Heart right ventricle (tissue), 16 donors: ENCODE results near the gene SAYSD1. TPM values are rescaled to one million over a fixed set of nuclear protein-coding genes. Genes with fewer than 3 reads are reported as not detected.

Experiments
- ATAC-seq, 8 donors: fragments of 200-7000 bp; cut with Tn5 transposase; one replicate each; pipeline ENCODE4 v1.9.1; 2020; ENCODE audit warnings: mild to moderate bottlenecking in 8 of 8, moderate library complexity in 8 of 8, moderate number of reproducible peaks in 1 of 8
- DNase-seq, 2 donors: peaks; one replicate each; pipeline ENCODE4 v3.0.0-alpha.2; 2020
- H3K27ac ChIP-seq, 10 donors: fragments of 200-600 bp; sonication (generic) in 2 of 10; one replicate each; pipeline versions ENCODE4 v1.5.0 to v1.8.0; 2020 to 2022; ENCODE audit warnings: mild to moderate bottlenecking in 3 of 10
- H3K27me3 ChIP-seq, 7 donors: fragments of 200-600 bp; one replicate each; pipeline ENCODE4 v1.8.0; 2021 to 2022; ENCODE audit warnings: mild to moderate bottlenecking in 2 of 7
- H3K36me3 ChIP-seq, 9 donors: fragments of 200-600 bp; sonication (generic) in 1 of 9; one replicate each; pipeline versions ENCODE4 v1.5.0 to v1.8.0; 2020 to 2022; ENCODE audit warnings: mild to moderate bottlenecking in 2 of 9
- H3K4me1 ChIP-seq, 9 donors: fragments of 200-600 bp; sonication (generic) in 1 of 9; one replicate each; pipeline versions ENCODE4 v1.5.0 to v1.8.0; 2020 to 2022; ENCODE audit warnings: mild to moderate bottlenecking in 4 of 9
- H3K4me3 ChIP-seq, 10 donors: fragments of 200-600 bp; sonication (generic) in 2 of 10; one replicate each; pipeline versions ENCODE4 v1.5.0 to v1.8.0; 2020 to 2022; ENCODE audit warnings: mild to moderate bottlenecking in 7 of 10, moderate library complexity in 2 of 10
- H3K9me3 ChIP-seq, 11 donors: fragments of 200-600 bp in 10 of 11; sonication (generic) in 2 of 11; one replicate each; pipeline versions ENCODE4 v1.5.0 to v1.8.0; 2013 to 2022; ENCODE audit warnings: mild to moderate bottlenecking in 2 of 11, control low read depth in 1 of 11, moderate library complexity in 1 of 11
- CTCF ChIP-seq, 9 donors: fragments of 200-600 bp; sonication (generic) in 2 of 9; IDR thresholded peaks; one replicate each; pipeline versions ENCODE4 v1.5.0 to v1.8.0; 2021 to 2022; ENCODE audit warnings: antibody characterized with exemption in 9 of 9, mild to moderate bottlenecking in 5 of 9, moderate library complexity in 1 of 9
- WGBS, 2 donors: extraction: QIAGEN DNeasy Blood & Tissue Kit; methylation state at CpG; one replicate each; pipeline ENCODE4 v1.1.7; 2013; ENCODE audit warnings: inconsistent platforms in 1 of 2; 5-methylcytosine and 5-hydroxymethylcytosine counted together
- intact Hi-C, 10 donors: fragments of 100-400 bp; cut with DNase I; formaldehyde crosslinking; loops; one replicate each; pipeline versions ENCODE4 v1.11.1 to v1.14.2; 2022
- polyA plus RNA-seq, 2 donors: library from polyadenylated mRNA; stranded (reverse); fragments of 200-250 nt; gene quantifications; one replicate each; pipeline ENCODE4 v1.2.3, GENCODE V29; 2013
- total RNA-seq, 10 donors: library from RNA; stranded (reverse); fragmentation: NEBNext Ultra II Directional in 3 of 10; extraction: Animal tissue kit (Norgen Biotek cat#: 25700) in 3 of 10; gene quantifications; one replicate each; pipeline versions ENCODE4 v1.2.1 to v1.2.4, GENCODE V29; 2021 to 2023
- donor health status: Arrhythmogenic right ventricular cardiomyopathy.
- donor health status: ischemic (EF 13 %, LVEDD 7.1; RV severe dilation, severe dysfunction).
- donor health status: healthy with polysubstance abuse.
- donor health status: DM: no; HTN: yes; CAD: no.
- donor health status: DM: no; HTN: no; CAD: no.
- donor health status: ischemic (EF 25% LVEDD 6.9; RV normal size, moderate dysfunction).
- donor health status: ischemic (EF 25% LVEDD 5.7; RV mildly dilated, moderate dysfunction).
- donor health status: healthy.
- donor health status: DM: yes; HTN: yes; CAD: no.
- donor health status: Ischemic cardiomyopathy.
- donor health status: ischemic (EF 35%, LVEDD 5.7; RV mildly dilated, moderate dysfunction).
- donor health status: nonischemic (EF 11% LVEDD 7.7; RV severe dilation, severe dysfunction).
- donor health status: DM: yes; HTN: yes; CAD: no.
- donor health status: PGD.
- donor health status: ischemic (EF 29% LVEDD 5.4; RV normal size, mild dysfunction).
- donor health status: nonischemic (EF 23%, LVEDD 6.1; RV moderate dilation, normal function).

Gene SAYSD1
- total and polyA plus RNA-seq, 12 donors: 6.4 to 11.5 (median 8.9) TPM

- intact Hi-C loops: no loop called here
- peaks cover 0 to 18% (median 11%) of the 10 kb centered on the region in 9 donors for H3K4me1 ChIP-seq
Measured at GRCh38 chr6:39061588-39061987, 53.4 kb downstream of the SAYSD1 start.

GRCh38 chr6:39061182-39061581 lies 53.8 kb downstream of the SAYSD1 start:
- H3K36me3 ChIP-seq: no peaks in the 10 kb centered on the region
- no peak overlapping the region for H3K4me3 ChIP-seq
- WGBS, 2 donors: 48 to 58% methylated on average over 6 of the region's 6 CpGs
- H3K4me1 ChIP-seq: peaks cover 0 to 18% (median 11%) of the 10 kb centered on the region in 9 donors
- H3K27ac ChIP-seq: no peak overlapping the region
- no peak for DNase-seq
- no peaks in the 10 kb centered on the region for H3K9me3 ChIP-seq
- H3K27me3 ChIP-seq: peaks cover 0 to 17% (median 7%) of the 10 kb centered on the region in 7 donors
- TF ChIP-seq CTCF (IDR thresholded peaks at IDR 0.05): no peak
- no peak for ATAC-seq
- intact Hi-C loops: no loop called here

More at GRCh38 chr6:39061588-39061987, 53.4 kb downstream of the SAYSD1 start:
- ATAC-seq (no peak), DNase-seq (no peak)
- H3K27me3 ChIP-seq: peaks cover 0 to 17% (median 7%) of the 10 kb centered on the region in 7 donors
- peak overlapping the region in 3 of 10 donors; percentile 7 to 15 (median 8) for H3K27ac ChIP-seq
- H3K36me3 ChIP-seq: no peaks in the 10 kb centered on the region
- 55 to 61% methylated on average over 3 of the region's 3 CpGs for WGBS, 2 donors
- no peak for TF ChIP-seq CTCF (IDR thresholded peaks at IDR 0.05)
- no peaks in the 10 kb centered on the region for H3K9me3 ChIP-seq
- no peak overlapping the region for H3K4me3 ChIP-seq

- no peak for TF ChIP-seq CTCF (IDR thresholded peaks at IDR 0.05)
- peaks cover 0 to 17% (median 7%) of the 10 kb centered on the region in 7 donors for H3K27me3 ChIP-seq
- DNase-seq (no peak), ATAC-seq (no peak)
- 52 to 54% methylated on average over 7 of the region's 7 CpGs for WGBS, 2 donors
- H3K36me3 ChIP-seq: no peaks in the 10 kb centered on the region
- H3K27ac ChIP-seq: no peak overlapping the region
- no peaks in the 10 kb centered on the region for H3K9me3 ChIP-seq
- intact Hi-C loops: no loop called here
- H3K4me1 ChIP-seq: peaks cover 0 to 18% (median 11%) of the 10 kb centered on the region in 9 donors
- H3K4me3 ChIP-seq: no peak overlapping the region
Measured at GRCh38 chr6:39060467-39061160, 54.4 kb downstream of the SAYSD1 start.

- intact Hi-C loops: no loop called here
- no peak for TF ChIP-seq CTCF (IDR thresholded peaks at IDR 0.05)
- DNase-seq (no peak), ATAC-seq (no peak)
- WGBS, 2 donors: 64 to 69% methylated on average over 14 of the region's 14 CpGs
- no peaks in the 10 kb centered on the region for H3K36me3 ChIP-seq
- no peak overlapping the region for H3K27ac ChIP-seq
- no peaks in the 10 kb centered on the region for H3K9me3 ChIP-seq
- H3K4me3 ChIP-seq: no peak overlapping the region
- peaks cover 0 to 18% (median 11%) of the 10 kb centered on the region in 9 donors for H3K4me1 ChIP-seq
- H3K27me3 ChIP-seq: peaks cover 0 to 17% (median 7%) of the 10 kb centered on the region in 7 donors
Measured at GRCh38 chr6:39059496-39060310, 55.3 kb downstream of the SAYSD1 start.
